ENCODE data around the gene OR51F1. TPM values are rescaled to one million over a fixed set of nuclear protein-coding genes. Genes with fewer than 3 reads are reported as not detected.

OR51F1 gene
- total and polyA plus RNA-seq, 2 of the 8 experiments (the other 6 are each of a cell fraction or from before 2014, with no cell fraction given), result not detected

- Histone ChIP-seq H3K4ac (replicated peaks; ENCODE audit: insufficient read length, low read depth, low read length) (no peak overlapping the region), H3K36me3 (ENCODE audit: control insufficient read depth in 2 of 4, insufficient read depth in 4 of 4, low read length in 3 of 4) (no peaks in the 10 kb centered on the region), H2BK120ac (replicated peaks; ENCODE audit: low read depth, low read length) (no peak overlapping the region), H3K18ac (ENCODE audit: extremely low read depth, low read length) (no peak overlapping the region), H3K9ac (replicated peaks in 1 of 4; ENCODE audit: extremely low read depth in 1 of 4, low read depth in 3 of 4, low read length in 3 of 4) (no peak overlapping the region), H4K8ac (ENCODE audit: extremely low read depth, insufficient read depth, low read length) (no peak overlapping the region), H3K23me2 (ENCODE audit: low read depth, low read length) (no peaks in the 10 kb centered on the region), H3K4me3 (ENCODE audit: extremely low read depth in 1 of 4, insufficient read depth in 2 of 4, low read depth in 3 of 4, low read length in 4 of 4) (no peak overlapping the region), H4K91ac (replicated peaks; ENCODE audit: insufficient read length, low read length) (no peak overlapping the region), H3K4me2 (ENCODE audit: insufficient read depth in 1 of 2, low read depth in 2 of 2, low read length in 2 of 2) (no peak overlapping the region), H2BK20ac (ENCODE audit: low read length) (no peak overlapping the region), H2AFZ (ENCODE audit: low read length) (no peak overlapping the region), H3K23ac (ENCODE audit: insufficient read length) (no peak overlapping the region), H3K4me1 (replicated peaks in 1 of 4; ENCODE audit: control insufficient read depth in 3 of 4, insufficient read depth in 4 of 4, low read length in 3 of 4) (no peaks in the 10 kb centered on the region), H4K5ac (ENCODE audit: insufficient read length, low read depth, low read length) (no peak overlapping the region), H3K79me2 (ENCODE audit: control insufficient read depth in 1 of 2, insufficient read depth in 2 of 2, low read length in 2 of 2) (no peaks in the 10 kb centered on the region), H2AK5ac (ENCODE audit: low read depth, low read length) (no peak overlapping the region), H3K9me3 (ENCODE audit: insufficient read depth in 2 of 2, low read depth in 1 of 2, low read length in 1 of 2) (no peaks in the 10 kb centered on the region), H3K27me3 (replicated peaks in 1 of 4; ENCODE audit: control insufficient read depth in 3 of 4, extremely low read depth in 1 of 4, insufficient read depth in 3 of 4, low read length in 3 of 4) (no peaks in the 10 kb centered on the region), H2BK5ac (ENCODE audit: low read depth, low read length) (no peak overlapping the region), H4K20me1 (replicated peaks in 1 of 2; ENCODE audit: control insufficient read depth in 1 of 2, insufficient read depth in 2 of 2, low read length in 2 of 2) (no peaks in the 10 kb centered on the region), H3K56ac (replicated peaks; ENCODE audit: insufficient read length, low read depth, low read length) (no peak overlapping the region), H3K79me1 (ENCODE audit: low read depth, low read length) (no peaks in the 10 kb centered on the region), H3K14ac (ENCODE audit: insufficient read length) (no peak overlapping the region), H2BK12ac (ENCODE audit: low read depth, low read length) (no peak overlapping the region), H2BK15ac (ENCODE audit: low read length) (no peak overlapping the region), H3K27ac (ENCODE audit: low read depth, low read length) (no peak overlapping the region)
- no peak for FAIRE-seq
- ChIA-PET POLR2A (ENCODE audit: partially characterized antibody) (interaction anchor here (0.7 kb wide), 1 partner anchor 83 kb away, joined by 3 read pairs; no protein-coding TSS in a partner anchor), CTCF (ENCODE audit: partially characterized antibody) (interaction anchor here (0.7 to 1.6 kb wide), 2 partner anchors 10 to 90 kb away, joined by 3 to 4 read pairs; partner anchors contain the start of gene OR51D1)
- TF ChIP-seq HDAC6 (IDR thresholded peaks at IDR 0.05; ENCODE audit: low read depth, low read length) (no peak), RFX5 (IDR thresholded peaks at IDR 0.05; ENCODE audit: borderline replicate concordance, low read depth, low read length) (no peak), TCF12 (IDR thresholded peaks at IDR 0.05; ENCODE audit: low read depth, low read length) (no peak), CTBP2 (IDR thresholded peaks at IDR 0.05; ENCODE audit: borderline replicate concordance, insufficient read depth, insufficient read length, low read length) (no peak), ATF3 (IDR thresholded peaks at IDR 0.05; ENCODE audit: insufficient read depth, low read depth, low read length) (no peak), RAD21 (IDR thresholded peaks at IDR 0.05 in 1 of 2, conservative IDR thresholded peaks at IDR 0.05 in 1 of 2; ENCODE audit: low read depth in 2 of 2, low read length in 2 of 2) (no peak), EGR1 (IDR thresholded peaks at IDR 0.05; ENCODE audit: borderline replicate concordance, low read depth, low read length) (no peak), SIX5 (IDR thresholded peaks at IDR 0.05; ENCODE audit: low read depth, low read length) (no peak), RBBP5 (IDR thresholded peaks at IDR 0.05; ENCODE audit: borderline replicate concordance, low read depth, low read length) (no peak), SRF (IDR thresholded peaks at IDR 0.05; ENCODE audit: low read depth, low read length) (no peak), CHD2 (IDR thresholded peaks at IDR 0.05; ENCODE audit: low read length) (no peak), NANOG (IDR thresholded peaks at IDR 0.05; ENCODE audit: insufficient read depth, low read depth, low read length, poor library complexity, severe bottlenecking) (no peak), POLR2AphosphoS5 (IDR thresholded peaks at IDR 0.05; ENCODE audit: low read depth, low read length) (no peak), KDM5A (IDR thresholded peaks at IDR 0.05; ENCODE audit: low read length) (no peak)
- 100% methylated on average over 2 of the region's 2 CpGs; no CpG with 5 or more reads in 1 of the 2 experiments for WGBS, 2 experiments (ENCODE audit: extremely low coverage in 1 of 2, insufficient coverage in 1 of 2, insufficient read length in 1 of 2, insufficient replicate concordance in 2 of 2, low coverage in 1 of 2, low lambda C conversion rate in 2 of 2, missing lambda C conversion rate in 1 of 2)
- DNase-seq (ENCODE audit: low read depth in 1 of 2, low spot score in 2 of 2), result no peak
Measured at GRCh38 chr11:4727171-4727570, 42.6 kb downstream of the OR51F1 start.

Data from H1 (cell line).